ENCODE data around the gene ATG9B. TPM values are rescaled to one million over a fixed set of nuclear protein-coding genes. Genes with fewer than 3 reads are reported as not detected.
A peak's percentile ranks its signal among the peaks of the same experiment; 100 is the strongest.

ATG9B gene
- total and polyA plus RNA-seq, 2 of the 13 experiments (the other 11 are each of a cell fraction or from before 2014, with no cell fraction given): 0.24 TPM; not detected in 1

GRCh38 chr7:151012031-151012692, 12.1 kb downstream of the ATG9B start (continued):
- no peak for TF ChIP-seq ZSCAN31 (CRISPR knock-in tag; IDR thresholded peaks at IDR 0.05; ENCODE audit: low read depth)
- TF ChIP-seq ATF6 (CRISPR knock-in tag; conservative IDR thresholded peaks at IDR 0.05): no peak
- TF ChIP-seq SOX6 (IDR thresholded peaks at IDR 0.05): no peak
- no peak for TF ChIP-seq SOX6 (CRISPR knock-in tag; IDR thresholded peaks at IDR 0.05)
- no peak for TF ChIP-seq BRCA1 (CRISPR knock-in tag; IDR thresholded peaks at IDR 0.05)
- TF ChIP-seq TAF15 (IDR thresholded peaks at IDR 0.05; ENCODE audit: low read depth, low read length, poor library complexity, severe bottlenecking): no peak
- no peak for TF ChIP-seq ZNF12 (CRISPR knock-in tag; IDR thresholded peaks at IDR 0.05)
- 0 out of 2 replicates have a peak, but pooled peaks have one; percentile 39 for TF ChIP-seq ZMYM2 (CRISPR knock-in tag; IDR thresholded peaks at IDR 0.05)
- TF ChIP-seq RXRB (CRISPR knock-in tag; IDR thresholded peaks at IDR 0.05; ENCODE audit: borderline replicate concordance): peak; percentile 73
- no peak for TF ChIP-seq RELA (CRISPR knock-in tag; IDR thresholded peaks at IDR 0.05)
- no peak for TF ChIP-seq NR2F1 (CRISPR knock-in tag; IDR thresholded peaks at IDR 0.05)
- TF ChIP-seq ZNF30 (CRISPR knock-in tag; IDR thresholded peaks at IDR 0.05): no peak
- TF ChIP-seq ERF (CRISPR knock-in tag; IDR thresholded peaks at IDR 0.05): peak; percentile 17; the same call in 1 of the 2 replicates
- no peak for TF ChIP-seq RNF2 (conservative IDR thresholded peaks at IDR 0.05; ENCODE audit: low read depth)
- no peak for TF ChIP-seq ZBTB14 (CRISPR knock-in tag; IDR thresholded peaks at IDR 0.05)
- TF ChIP-seq NCOA1 (CRISPR knock-in tag; IDR thresholded peaks at IDR 0.05): no peak
- no peak for TF ChIP-seq ZNF670 (CRISPR knock-in tag; IDR thresholded peaks at IDR 0.05; ENCODE audit: borderline replicate concordance)
- no peak for TF ChIP-seq HOXA7 (CRISPR knock-in tag; IDR thresholded peaks at IDR 0.05)
- TF ChIP-seq NR1H2 (CRISPR knock-in tag; IDR thresholded peaks at IDR 0.05; ENCODE audit: borderline replicate concordance, low read depth): no peak
- TF ChIP-seq ZNF18 (CRISPR knock-in tag; IDR thresholded peaks at IDR 0.05; ENCODE audit: insufficient replicate concordance): peak; percentile 41
- TF ChIP-seq KAT2B (IDR thresholded peaks at IDR 0.05; ENCODE audit: borderline replicate concordance, low read depth, low read length): no peak
